HCEC 1CT (cell line): ENCODE results near the gene PSMC5.
"Not testable (repeated sequence)": the region's sequence is repeated elsewhere in the genome, so short reads cannot be mapped to it uniquely, and the experiment has no call there.

Experiments used
- DNase-seq: peaks from one replicate; pipeline ENCODE4 v3.0.0-alpha.2; 2017

The PSMC5 gene

DNA sequence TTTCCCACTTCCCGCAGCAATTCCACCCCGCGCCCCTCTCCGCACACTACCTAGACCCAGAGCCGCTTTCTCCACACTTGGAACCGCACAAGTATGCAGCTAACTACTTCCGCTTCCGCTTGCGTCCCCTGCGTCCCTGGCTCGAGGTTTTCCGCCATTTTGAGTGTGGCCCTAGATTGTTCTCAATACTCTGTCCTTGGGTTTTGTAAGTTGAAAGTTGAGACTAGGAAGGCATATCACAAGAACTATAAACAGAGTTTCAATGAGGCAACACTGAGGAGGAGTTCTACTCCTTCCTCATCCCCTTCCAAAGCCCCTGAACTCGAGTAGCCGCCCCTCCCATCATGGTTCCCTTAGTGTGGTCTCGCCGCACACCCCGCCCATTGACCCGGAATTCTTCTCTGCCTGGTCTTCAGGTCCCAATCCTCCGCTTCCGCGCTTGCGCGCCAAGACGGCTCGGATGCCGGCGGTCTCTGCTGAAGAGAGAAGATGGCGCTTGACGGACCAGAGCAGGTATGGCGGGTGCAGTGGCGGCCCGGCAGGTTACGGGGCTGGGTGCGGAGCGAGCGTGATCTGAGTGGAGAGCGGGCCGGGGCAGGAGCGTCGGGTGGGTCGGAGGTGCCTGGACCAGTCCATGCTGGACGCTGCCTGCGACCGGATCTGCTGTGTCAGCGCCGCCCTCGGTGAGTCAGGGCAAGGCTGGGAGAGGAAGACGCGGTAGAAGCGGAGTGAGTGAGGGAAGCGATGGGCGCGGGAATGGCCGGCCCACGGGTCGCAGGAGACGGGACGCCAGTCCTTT lies at the start of gene PSMC5, which contains the start of gene FTSJ3:
PSMC5 (plus strand) TSS at position 430 of the 799 bp plus-strand sequence; CDS start at position 490, 60 bp downstream.
FTSJ3 (minus strand) TSS at position 662 of the 799 bp plus-strand sequence. CDS start 761 bp downstream, outside the sequence.
- peak; percentile 95 for DNase-seq

GRCh38 chr17:63780507-63780906 lies 46.7 kb upstream of the PSMC5 start:
- DNase-seq, result peak; percentile 61

GRCh38 chr17:63780928-63781327 lies 46.3 kb upstream of the PSMC5 start:
- DNase-seq, result no peak

DNA sequence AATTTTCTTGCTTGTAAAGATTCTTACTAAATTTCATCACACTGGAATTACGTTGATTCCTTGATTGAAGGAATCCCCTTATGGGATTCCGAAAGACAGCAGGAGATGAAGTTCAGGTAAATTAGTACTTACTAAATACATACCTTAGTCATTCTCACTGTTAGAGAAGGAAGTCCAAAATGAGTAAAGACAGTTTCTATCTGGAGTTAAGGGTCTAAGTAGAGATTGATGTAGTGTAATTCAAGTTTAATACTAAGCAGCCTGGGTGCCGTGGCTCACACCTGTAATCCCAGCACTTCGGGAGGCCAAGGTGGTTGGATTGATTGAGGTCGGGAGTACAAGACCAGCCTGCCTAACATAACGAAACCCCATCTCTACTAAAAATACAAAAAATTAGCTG lies 43.7 kb upstream of the PSMC5 start:
- no peak for DNase-seq

DNA sequence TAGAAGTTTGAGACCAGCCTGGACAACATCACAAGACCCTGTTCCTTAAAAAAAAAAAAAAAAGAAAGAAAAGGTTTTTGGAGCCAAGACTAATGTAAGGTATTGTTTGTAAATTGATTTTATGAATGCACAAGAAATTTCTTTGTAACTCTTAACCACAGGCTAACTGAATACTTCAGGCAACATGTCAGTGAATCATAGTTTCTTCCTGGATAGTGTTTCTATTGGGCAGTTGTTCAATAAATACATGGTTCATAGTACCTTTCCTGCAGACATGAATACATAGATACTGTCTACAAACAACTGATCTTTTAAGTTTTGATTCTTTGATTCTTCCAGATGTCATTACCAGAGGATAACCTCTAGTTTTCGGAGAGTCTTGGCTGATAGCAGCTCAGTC lies 41.7 kb upstream of the PSMC5 start:
- DNase-seq, result peak; percentile 67

DNA sequence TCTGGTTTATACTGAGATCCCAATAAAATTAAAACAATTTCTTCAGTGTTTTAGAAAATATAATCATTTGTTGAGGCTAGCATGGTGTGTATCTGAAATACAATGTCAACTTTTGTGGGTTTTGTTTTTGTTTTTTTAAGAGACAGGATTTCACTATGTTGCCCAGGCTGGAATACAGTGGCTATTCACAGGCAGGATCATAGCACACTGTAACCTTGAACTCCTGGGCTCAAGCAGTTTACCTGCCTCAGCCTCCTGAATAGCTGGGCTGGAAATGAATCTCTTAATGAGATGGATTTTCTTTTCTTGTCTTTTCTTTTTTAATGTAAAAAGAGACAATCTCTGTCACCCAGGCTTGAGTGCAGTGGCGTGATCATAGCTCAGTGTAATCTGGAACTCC lies 41.1 kb upstream of the PSMC5 start:
- no peak for DNase-seq

GRCh38 chr17:63786971-63787711 lies 40.1 kb upstream of the PSMC5 start:
- no peak for DNase-seq

DNA sequence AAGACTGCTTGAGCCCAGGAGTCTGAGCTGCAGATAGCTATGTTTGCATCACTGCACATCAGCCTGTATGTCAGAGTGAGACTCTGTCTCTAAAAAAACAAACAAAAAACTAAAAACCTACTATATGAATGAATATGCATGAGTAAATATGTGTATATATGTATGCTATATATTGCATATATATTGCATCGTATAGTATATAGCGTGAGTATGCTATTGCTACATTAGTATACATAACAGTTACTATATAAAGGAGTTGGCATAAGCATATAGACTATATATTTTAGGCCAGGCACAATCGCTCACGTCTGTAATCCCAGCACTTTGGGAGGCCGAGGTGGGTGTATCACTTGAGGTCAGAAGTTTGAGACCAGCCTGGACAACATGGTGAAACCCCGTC lies 37.2 kb upstream of the PSMC5 start:
- no peak for DNase-seq

DNA sequence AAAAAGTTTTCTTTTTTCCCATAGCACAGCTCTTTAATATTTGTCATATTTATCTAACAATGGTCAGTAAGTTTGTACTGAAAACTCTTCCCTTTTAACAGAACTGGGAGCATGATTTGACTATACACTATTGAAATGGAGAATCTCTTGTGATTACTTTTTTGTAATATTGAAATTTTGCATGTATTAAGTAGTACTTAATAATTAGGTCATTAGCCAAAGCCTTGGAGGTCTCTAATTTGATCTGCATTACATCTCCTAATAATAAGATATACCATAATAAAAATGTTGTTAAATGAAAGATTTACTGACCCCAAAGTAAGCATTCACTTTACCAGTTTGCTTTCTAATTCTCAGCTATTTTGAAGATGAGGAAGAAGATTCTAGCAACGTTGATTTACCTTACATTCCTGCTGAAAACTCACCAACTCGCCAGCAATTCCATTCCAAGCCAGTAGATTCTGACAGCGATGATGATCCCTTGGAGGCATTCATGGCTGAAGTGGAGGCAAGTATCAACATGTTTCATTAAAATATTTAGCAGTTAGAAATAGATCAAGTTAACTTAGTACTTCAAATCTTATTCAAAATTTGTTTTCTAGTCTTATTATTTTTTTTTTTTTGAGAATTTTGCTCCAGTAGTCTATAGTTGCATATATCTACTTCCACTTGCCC lies 35.0 kb upstream of the PSMC5 start:
- no peak for DNase-seq

DNA sequence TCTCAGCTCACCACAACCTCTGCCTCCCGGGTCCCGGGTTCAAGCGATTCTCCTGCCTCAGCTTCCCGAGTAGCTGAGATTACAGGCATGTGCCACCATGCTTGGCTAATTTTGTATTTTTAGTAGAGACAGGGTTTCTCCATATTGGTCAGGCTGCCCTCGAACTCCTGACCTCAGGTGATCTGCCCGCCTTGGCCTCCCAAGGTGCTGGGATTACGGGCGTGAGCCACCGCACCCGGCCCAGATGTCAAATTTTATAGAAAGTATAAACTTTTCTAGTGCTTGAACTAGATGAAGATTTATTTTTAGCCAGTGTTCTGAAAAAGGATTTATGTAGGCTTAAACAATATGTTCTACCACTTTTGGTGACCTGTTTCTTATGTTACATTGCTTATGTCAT lies 30.9 kb upstream of the PSMC5 start:
- not testable (repeated sequence) for DNase-seq

- DNase-seq, result no peak
These were observed 28.6 kb upstream of the PSMC5 start for GRCh38 chr17:63798572-63799106.

DNA sequence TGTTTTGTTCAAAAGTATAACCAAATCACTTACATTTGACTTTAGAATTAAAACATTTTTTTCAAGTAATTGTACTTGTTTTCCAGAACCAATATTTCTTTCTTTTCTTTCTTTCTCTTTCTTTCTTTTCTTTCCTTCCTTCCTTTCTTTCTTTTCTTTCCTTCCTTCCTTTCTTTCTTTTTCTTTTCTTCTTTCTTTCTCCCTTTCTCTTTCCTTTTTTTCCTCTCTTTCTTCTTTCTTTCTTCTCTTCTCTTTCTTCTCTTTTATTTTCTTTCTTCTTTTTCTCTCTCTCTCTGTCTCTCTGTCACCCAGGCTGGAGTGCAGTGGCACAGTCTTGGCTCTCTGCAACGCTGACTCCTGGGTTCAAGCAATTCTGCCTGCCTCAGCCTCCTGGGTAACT lies 26.4 kb upstream of the PSMC5 start:
- no peak for DNase-seq

DNA sequence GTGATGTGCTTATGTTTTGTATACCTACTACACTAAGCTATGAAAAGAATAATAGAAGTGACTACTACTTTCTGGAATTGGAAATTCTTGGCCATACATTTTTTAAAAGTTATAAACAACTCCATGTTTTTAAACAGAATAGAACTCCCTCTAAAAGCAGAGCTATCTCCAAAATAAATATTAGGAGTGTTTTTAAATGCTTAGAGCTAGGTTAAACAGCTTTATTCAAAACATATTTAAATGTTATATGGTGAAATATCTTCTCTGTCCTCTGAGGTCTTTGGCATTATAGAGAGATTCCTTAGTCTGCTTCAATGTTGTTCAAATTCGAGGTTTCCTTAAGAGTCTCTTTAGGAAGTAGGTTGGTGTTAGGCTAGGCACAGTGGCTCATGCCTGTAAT lies 22.9 kb upstream of the PSMC5 start:
- no peak for DNase-seq

- DNase-seq, result no peak
These were observed 21.6 kb upstream of the PSMC5 start for GRCh38 chr17:63805591-63805990.

DNA sequence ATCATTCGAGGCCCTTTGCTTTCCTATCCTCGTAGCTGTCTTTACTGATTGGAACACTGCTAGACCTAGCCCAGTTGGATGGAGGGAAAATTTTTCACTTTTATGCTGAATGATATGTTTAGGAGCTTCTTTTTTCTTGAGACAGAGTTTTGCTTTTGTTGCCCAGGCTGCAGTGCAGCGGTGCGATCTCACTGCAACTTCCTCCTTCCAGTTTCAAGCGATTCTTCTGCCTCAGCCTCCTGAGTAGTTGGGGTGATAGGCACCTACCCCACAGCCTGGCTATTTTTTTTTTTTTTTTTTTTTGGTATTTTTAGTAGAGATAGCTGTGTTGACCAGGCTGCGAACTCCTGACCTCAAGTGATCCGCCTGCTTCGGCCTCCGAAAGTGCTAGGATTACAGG lies 17.3 kb upstream of the PSMC5 start:
- DNase-seq, result no peak

GRCh38 chr17:63816123-63816522 lies 11.1 kb upstream of the PSMC5 start:
- DNase-seq, result no peak

GRCh38 chr17:63816669-63817068 lies 10.6 kb upstream of the PSMC5 start:
- peak; percentile 60 for DNase-seq

DNA sequence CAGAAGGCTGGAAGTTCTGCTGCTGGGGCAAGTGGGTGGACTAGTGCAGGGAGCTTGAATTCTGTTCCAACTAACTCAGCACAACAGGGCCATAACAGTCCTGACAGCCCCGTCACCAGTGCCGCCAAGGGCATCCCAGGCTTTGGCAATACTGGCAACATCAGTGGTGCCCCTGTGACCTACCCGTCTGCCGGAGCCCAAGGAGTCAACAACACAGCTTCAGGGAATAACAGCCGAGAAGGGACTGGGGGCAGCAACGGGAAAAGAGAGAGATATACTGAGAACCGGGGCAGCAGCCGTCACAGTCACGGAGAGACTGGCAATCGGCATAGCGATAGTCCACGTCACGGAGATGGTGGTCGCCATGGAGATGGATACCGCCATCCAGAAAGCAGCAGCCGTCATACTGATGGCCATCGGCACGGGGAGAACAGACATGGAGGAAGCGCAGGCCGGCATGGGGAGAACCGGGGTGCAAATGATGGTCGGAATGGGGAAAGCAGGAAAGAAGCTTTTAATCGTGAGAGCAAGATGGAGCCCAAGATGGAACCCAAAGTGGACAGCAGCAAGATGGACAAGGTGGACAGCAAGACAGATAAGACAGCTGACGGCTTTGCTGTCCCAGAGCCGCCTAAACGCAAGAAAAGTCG lies 9.4 kb upstream of the PSMC5 start:
- DNase-seq, result no peak

GRCh38 chr17:63819131-63819530 lies 8.1 kb upstream of the PSMC5 start:
- no peak for DNase-seq

GRCh38 chr17:63819585-63820537 lies 7.4 kb upstream of the PSMC5 start:
- no peak for DNase-seq

DNA sequence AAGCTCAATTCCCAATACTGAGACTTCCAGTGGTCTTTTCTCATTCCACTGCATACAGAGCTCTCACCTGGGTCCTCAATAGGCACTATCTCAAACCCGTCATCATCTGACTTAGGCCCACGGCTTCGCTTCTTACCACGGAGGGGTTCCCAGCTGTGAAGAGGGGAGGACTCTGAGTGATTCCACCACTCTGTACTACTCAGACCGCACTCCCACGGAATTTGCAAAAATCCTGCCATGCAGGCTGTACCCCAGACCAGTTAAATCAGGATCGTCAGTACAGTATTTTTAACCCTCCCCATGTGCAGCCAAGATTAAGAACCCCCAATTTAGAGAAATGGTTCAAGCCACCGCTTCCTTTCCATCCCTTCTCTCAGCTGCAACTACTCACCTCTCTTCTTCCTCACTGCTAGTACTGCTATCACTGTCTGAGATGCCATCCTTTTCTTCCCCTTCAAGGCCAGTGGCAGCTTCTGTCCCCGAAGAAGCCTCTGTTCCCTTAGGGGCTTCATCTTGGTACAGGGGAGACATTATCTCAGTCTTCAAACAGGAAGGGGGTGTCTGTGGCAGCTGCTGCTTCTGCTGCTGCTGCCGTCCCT lies 6.2 kb upstream of the PSMC5 start:
- no peak for DNase-seq
